Lower lobe of right lung (tissue), 2 donors: ENCODE results near the gene HCN3. TPM values are rescaled to one million over a fixed set of nuclear protein-coding genes. Genes with fewer than 3 reads are reported as not detected.
A peak's percentile ranks its signal among the peaks of the same experiment; 100 is the strongest.

Experiments used
- ATAC-seq, 2 donors: fragments of 200-7000 bp; cut with Tn5 transposase; one replicate each; pipeline ENCODE4 v1.9.1; 2020 to 2022; ENCODE audit warnings: mild to moderate bottlenecking in 2 of 2, moderate library complexity in 2 of 2
- DNase-seq: peaks from one replicate; pipeline ENCODE4 v3.0.0-alpha.2; 2020
- H3K27ac ChIP-seq: fragments of 200-600 bp; one replicate; pipeline ENCODE4 v1.8.0; 2022
- H3K27me3 ChIP-seq: fragments of 200-600 bp; one replicate; pipeline ENCODE4 v1.8.0; 2022; ENCODE audit warnings: low read depth
- H3K36me3 ChIP-seq: fragments of 200-600 bp; one replicate; pipeline ENCODE4 v1.8.0; 2022; ENCODE audit warnings: mild to moderate bottlenecking
- H3K4me1 ChIP-seq: fragments of 200-600 bp; one replicate; pipeline ENCODE4 v1.8.0; 2022
- H3K4me3 ChIP-seq: fragments of 200-600 bp; one replicate; pipeline ENCODE4 v1.8.0; 2022; ENCODE audit warnings: mild to moderate bottlenecking
- H3K9me3 ChIP-seq: fragments of 200-600 bp; one replicate; pipeline ENCODE4 v1.8.0; 2022
- intact Hi-C: fragments of 100-400 bp; cut with DNase I; formaldehyde crosslinking; loops from one replicate; pipeline ENCODE4 v1.11.0; 2022
- total RNA-seq: library from RNA; stranded (reverse); fragmentation: NEBNext Ultra II Directional; extraction: Animal tissue kit (Norgen Biotek cat#: 25700); gene quantifications from one replicate; pipeline ENCODE4 v1.2.1, GENCODE V29; 2021
- TF ChIP-seq, protein P1 (sequence below): fragments of 200-600 bp; IDR thresholded peaks from one replicate; pipeline ENCODE4 v1.8.0; 2022; ENCODE audit warnings: antibody characterized with exemption, mild to moderate bottlenecking
- donor health status: DM: no; HTN: yes; CAD: no; lungs with severe emphysema.

The HCN3 gene
- total RNA-seq, 1 donor from 2014 or later: 4.2 TPM

DNA sequence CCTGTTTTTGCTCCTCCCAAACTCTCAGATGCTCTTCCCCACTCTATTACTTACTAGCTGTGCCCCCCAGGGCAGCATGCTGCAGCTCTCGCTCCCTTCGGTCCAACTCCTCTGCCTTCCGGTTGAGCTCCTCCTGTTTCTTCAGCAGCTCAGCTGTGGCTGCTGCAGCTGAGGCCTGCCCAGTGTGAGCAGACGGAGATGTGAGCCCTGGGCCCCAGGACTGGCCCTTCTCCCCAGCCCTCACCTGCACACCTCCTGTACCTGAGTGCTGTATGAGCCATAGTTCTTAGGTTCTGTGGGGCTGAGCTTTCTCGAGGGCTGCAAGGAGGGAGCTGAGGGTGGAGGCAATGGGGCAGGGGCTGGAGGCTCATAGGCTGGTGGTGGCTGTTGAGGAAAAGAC, 17.0 kb upstream of the HCN3 start:
- H3K9me3 ChIP-seq: no peaks in the 10 kb centered on the region
- H3K36me3 ChIP-seq: peaks cover 63% of the 10 kb centered on the region
- TF ChIP-seq, protein P1, sequence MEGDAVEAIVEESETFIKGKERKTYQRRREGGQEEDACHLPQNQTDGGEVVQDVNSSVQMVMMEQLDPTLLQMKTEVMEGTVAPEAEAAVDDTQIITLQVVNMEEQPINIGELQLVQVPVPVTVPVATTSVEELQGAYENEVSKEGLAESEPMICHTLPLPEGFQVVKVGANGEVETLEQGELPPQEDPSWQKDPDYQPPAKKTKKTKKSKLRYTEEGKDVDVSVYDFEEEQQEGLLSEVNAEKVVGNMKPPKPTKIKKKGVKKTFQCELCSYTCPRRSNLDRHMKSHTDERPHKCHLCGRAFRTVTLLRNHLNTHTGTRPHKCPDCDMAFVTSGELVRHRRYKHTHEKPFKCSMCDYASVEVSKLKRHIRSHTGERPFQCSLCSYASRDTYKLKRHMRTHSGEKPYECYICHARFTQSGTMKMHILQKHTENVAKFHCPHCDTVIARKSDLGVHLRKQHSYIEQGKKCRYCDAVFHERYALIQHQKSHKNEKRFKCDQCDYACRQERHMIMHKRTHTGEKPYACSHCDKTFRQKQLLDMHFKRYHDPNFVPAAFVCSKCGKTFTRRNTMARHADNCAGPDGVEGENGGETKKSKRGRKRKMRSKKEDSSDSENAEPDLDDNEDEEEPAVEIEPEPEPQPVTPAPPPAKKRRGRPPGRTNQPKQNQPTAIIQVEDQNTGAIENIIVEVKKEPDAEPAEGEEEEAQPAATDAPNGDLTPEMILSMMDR: no peak
- H3K4me3 ChIP-seq: no peak overlapping the region
- DNase-seq (no peak), ATAC-seq (no peak)
- intact Hi-C loops: no loop called here
- H3K27ac ChIP-seq: no peak overlapping the region
- no peaks in the 10 kb centered on the region for H3K27me3 ChIP-seq
- peaks cover 30% of the 10 kb centered on the region for H3K4me1 ChIP-seq

DNA sequence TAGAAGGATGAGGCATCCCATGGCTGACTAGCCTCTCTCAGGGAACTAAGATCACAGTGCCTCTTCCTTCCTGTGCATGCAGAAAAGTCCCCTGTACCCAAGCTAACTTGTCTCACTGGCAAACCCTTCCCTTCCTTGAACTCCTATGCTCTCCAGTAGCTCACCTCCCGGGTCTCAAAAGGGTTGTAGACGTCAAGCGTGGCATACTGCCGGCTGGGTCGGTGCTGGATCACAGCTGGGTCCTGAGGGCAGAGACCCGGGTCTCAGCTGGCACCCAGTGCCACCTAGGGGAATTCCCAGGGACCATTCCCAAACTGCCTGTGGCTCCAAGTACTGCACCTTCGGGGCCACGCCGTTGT, 15.8 kb upstream of the HCN3 start:
- Histone ChIP-seq H3K27me3 (no peaks in the 10 kb centered on the region), H3K27ac (peak overlapping the region; percentile 87), H3K9me3 (no peaks in the 10 kb centered on the region), H3K4me1 (peaks cover 23% of the 10 kb centered on the region), H3K4me3 (peak overlapping the region; percentile 98), H3K36me3 (peaks cover 74% of the 10 kb centered on the region)
- intact Hi-C loops: no loop called here
- TF ChIP-seq, protein P1: no peak
- DNase-seq (no peak), ATAC-seq (no peak)

DNA sequence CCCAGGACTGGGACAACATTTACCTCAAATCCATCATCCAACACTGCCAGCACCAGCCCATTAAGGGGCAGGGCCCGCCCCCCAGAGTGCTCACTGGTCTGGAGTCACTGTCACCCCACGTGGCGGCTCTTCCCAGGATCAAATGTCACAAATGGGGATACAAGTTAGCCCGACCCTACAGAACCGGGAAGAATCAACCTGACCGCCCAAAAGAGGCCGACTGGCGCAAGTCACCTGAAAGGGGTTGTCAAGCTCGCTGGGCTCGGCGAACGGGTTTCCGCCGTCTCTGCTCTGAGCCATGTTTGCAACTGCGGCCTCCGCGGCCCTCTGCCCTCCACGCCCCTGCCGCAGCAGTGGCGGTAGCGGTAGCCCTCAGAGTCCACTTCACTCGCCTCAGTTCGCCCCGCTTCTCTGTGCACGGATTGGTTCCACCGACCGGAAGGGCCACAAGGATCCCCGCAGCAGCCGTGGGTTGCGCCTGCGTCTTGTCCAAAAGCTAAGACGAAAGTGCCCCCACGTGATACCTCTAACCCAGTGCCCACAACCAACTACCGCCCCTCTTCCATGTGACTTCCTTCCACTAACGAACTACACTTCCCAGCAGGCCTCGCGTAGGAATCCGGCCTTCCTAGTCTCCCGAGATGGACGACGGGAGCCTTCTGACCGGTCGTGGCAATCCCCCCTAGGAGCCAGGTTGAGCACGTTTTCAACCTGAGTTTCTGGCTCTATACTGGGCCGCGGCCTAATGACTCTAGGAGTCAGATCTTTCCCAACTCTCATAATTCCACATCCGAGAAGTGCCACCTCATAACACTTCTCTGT, 15.2 kb upstream of the HCN3 start, which contains the start of gene SCAMP3:
Gene SCAMP3 (minus strand): TSS at position 509 of the 822 bp plus-strand sequence. CDS start 209 bp downstream, at position 300.
- DNase-seq: peak; percentile 96
- intact Hi-C loops: no loop called here
- Histone ChIP-seq H3K9me3 (no peaks in the 10 kb centered on the region), H3K27ac (peak within 1 kb of the TSS; percentile 87), H3K4me3 (peak within 1 kb of the TSS; percentile 98), H3K36me3 (peaks cover 74% of the 10 kb centered on the region), H3K4me1 (peaks cover 23% of the 10 kb centered on the region), H3K27me3 (no peaks in the 10 kb centered on the region)
- peak; percentile 98 to 99 for ATAC-seq
- TF ChIP-seq, protein P1: no peak

- Histone ChIP-seq H3K36me3 (peaks cover 76% of the 10 kb centered on the region), H3K4me3 (peak overlapping the region; percentile 98), H3K27me3 (no peaks in the 10 kb centered on the region), H3K9me3 (no peaks in the 10 kb centered on the region), H3K4me1 (peaks cover 23% of the 10 kb centered on the region), H3K27ac (peak overlapping the region; percentile 87)
- TF ChIP-seq, protein P1: no peak
- ATAC-seq: no peak
- intact Hi-C loops: no loop called here
- no peak for DNase-seq
These were observed 14.2 kb upstream of the HCN3 start for GRCh38 chr1:155263067-155263466.

DNA sequence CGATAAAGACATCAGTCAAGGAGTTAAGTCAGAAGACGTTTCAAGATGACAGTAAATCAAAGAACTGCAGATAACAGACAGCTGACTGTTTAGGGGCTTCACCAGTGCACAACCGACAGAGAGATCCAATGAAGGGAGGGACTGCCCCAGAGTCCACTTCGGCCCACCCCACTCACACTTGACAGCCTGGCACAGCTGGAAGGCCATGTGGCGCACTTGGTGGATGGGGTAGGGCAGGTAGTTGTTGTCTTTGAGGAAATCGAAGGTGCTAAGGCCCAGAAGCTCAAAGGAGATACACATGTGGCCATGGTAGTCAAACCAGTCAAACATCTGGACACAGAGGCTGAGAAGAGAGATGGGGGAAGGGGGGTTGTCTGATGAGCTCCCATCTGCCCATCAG, 10.7 kb upstream of the HCN3 start:
- TF ChIP-seq, protein P1: no peak
- H3K4me1 ChIP-seq: peaks cover 17% of the 10 kb centered on the region
- H3K4me3 ChIP-seq: no peak overlapping the region
- no peaks in the 10 kb centered on the region for H3K27me3 ChIP-seq
- intact Hi-C loops: no loop called here
- DNase-seq: no peak
- no peaks in the 10 kb centered on the region for H3K9me3 ChIP-seq
- no peak for ATAC-seq
- H3K36me3 ChIP-seq: peaks cover 88% of the 10 kb centered on the region
- no peak overlapping the region for H3K27ac ChIP-seq
